DOHH2 (cell line): ENCODE measurements around the gene NBAS.

Experiments
- H3F3A ChIP-seq: fragments of 200-600 bp; sonication (generic), shearing (Covaris generic); 2 replicates; pipeline ENCODE4 v1.6.0; 2016; ENCODE audit warnings: antibody characterized with exemption, mild to moderate bottlenecking; ENCODE audit not compliant: control insufficient read depth, insufficient read depth
- H3K27ac ChIP-seq: fragments of 200-600 bp; sonication (generic); 2 replicates; pipeline ENCODE4 v1.5.1; 2014; ENCODE audit warnings: low read depth, mild to moderate bottlenecking, low read length, moderate library complexity
- H3K27me3 ChIP-seq: fragments of 200-600 bp; sonication (generic); 2 replicates; pipeline ENCODE4 v1.6.1; 2014; ENCODE audit warnings: mild to moderate bottlenecking, low read length, mixed read lengths; ENCODE audit not compliant: control insufficient read depth
- H3K36me3 ChIP-seq: fragments of 200-600 bp; sonication (generic); 2 replicates; pipeline ENCODE4 v1.6.1; 2014; ENCODE audit warnings: mild to moderate bottlenecking, low read length, moderate library complexity, mixed read lengths; ENCODE audit not compliant: control insufficient read depth
- H3K4me1 ChIP-seq: fragments of 200-600 bp; sonication (generic); 2 replicates; pipeline ENCODE4 v1.6.1; 2014; ENCODE audit warnings: mild to moderate bottlenecking, low read length, mixed read lengths; ENCODE audit not compliant: control insufficient read depth
- H3K4me2 ChIP-seq: fragments of 200-600 bp; sonication (generic); 2 replicates; pipeline ENCODE4 v1.6.0; 2014; ENCODE audit warnings: mild to moderate bottlenecking, low read length, moderate library complexity
- H3K4me3 ChIP-seq: fragments of 200-600 bp; sonication (generic); 2 replicates; pipeline ENCODE4 v1.5.1; 2014; ENCODE audit warnings: mild to moderate bottlenecking, low read length, mixed read lengths
- H3K79me2 ChIP-seq: fragments of 200-600 bp; sonication (generic); 2 replicates; pipeline ENCODE4 v1.6.1; 2014; ENCODE audit warnings: mild to moderate bottlenecking, low read length, mixed read lengths; ENCODE audit not compliant: control insufficient read depth
- H3K9me2 ChIP-seq: fragments of 200-600 bp; sonication (generic); replicated peaks from 2 replicates; pipeline ENCODE4 v1.6.1; 2014; ENCODE audit warnings: mild to moderate bottlenecking, low read length, mixed read lengths; ENCODE audit not compliant: control insufficient read depth
- H3K9me3 ChIP-seq: fragments of 200-600 bp; sonication (generic); 2 replicates; pipeline ENCODE4 v1.6.1; 2014; ENCODE audit warnings: antibody characterized with exemption, low read length, mixed read lengths; ENCODE audit not compliant: control insufficient read depth, insufficient read depth
- H4K20me1 ChIP-seq: fragments of 200-600 bp; sonication (generic); 2 replicates; pipeline ENCODE4 v1.6.0; 2014; ENCODE audit warnings: low read depth, mild to moderate bottlenecking, antibody characterized with exemption, low read length, moderate library complexity; ENCODE audit not compliant: control insufficient read depth, insufficient read depth
- CTCF ChIP-seq: fragments of 200-600 bp; sonication (generic); IDR thresholded peaks from one replicate; pipeline ENCODE4 v1.5.1; 2014; ENCODE audit warnings: antibody characterized with exemption, mild to moderate bottlenecking, low read depth, low read length; ENCODE audit not compliant: poor library complexity, severe bottlenecking
- EZH2phosphoT487 ChIP-seq: fragments of 200-600 bp; sonication (generic); IDR thresholded peaks from 2 replicates; pipeline ENCODE4 v1.6.1; 2017; ENCODE audit warnings: borderline replicate concordance, mild to moderate bottlenecking, antibody characterized with exemption, low read length, moderate library complexity, mixed read lengths

The NBAS gene

GRCh38 chr2:15181092-15181745 is 379.9 kb downstream of the NBAS start:
- no peak for TF ChIP-seq CTCF
- TF ChIP-seq EZH2phosphoT487, result no peak
- Histone ChIP-seq H3K79me2 (no peaks in the 10 kb centered on the region), H3K27ac (no peak overlapping the region), H3K27me3 (no peaks in the 10 kb centered on the region), H3F3A (no peaks in the 10 kb centered on the region), H3K36me3 (no peaks in the 10 kb centered on the region), H3K4me1 (no peaks in the 10 kb centered on the region), H3K9me3 (no peaks in the 10 kb centered on the region), H3K4me3 (no peak overlapping the region), H4K20me1 (no peaks in the 10 kb centered on the region), H3K4me2 (no peak overlapping the region), H3K9me2 (no peaks in the 10 kb centered on the region)

- no peak overlapping the region for H3K27ac ChIP-seq
- no peak overlapping the region for H3K4me2 ChIP-seq
- H4K20me1 ChIP-seq, result no peaks in the 10 kb centered on the region
- H3K36me3 ChIP-seq, result no peaks in the 10 kb centered on the region
- TF ChIP-seq CTCF (no peak), EZH2phosphoT487 (no peak)
- no peaks in the 10 kb centered on the region for H3K4me1 ChIP-seq
- no peak overlapping the region for H3K4me3 ChIP-seq
- no peaks in the 10 kb centered on the region for H3K79me2 ChIP-seq
- no peaks in the 10 kb centered on the region for H3K9me3 ChIP-seq
- no peaks in the 10 kb centered on the region for H3K27me3 ChIP-seq
- H3F3A ChIP-seq, result no peaks in the 10 kb centered on the region
- no peaks in the 10 kb centered on the region for H3K9me2 ChIP-seq
Observed at GRCh38 chr2:15180379-15180778, 380.8 kb downstream of the NBAS start.

- TF ChIP-seq EZH2phosphoT487 (no peak), CTCF (no peak)
- H3K9me2 ChIP-seq, result no peaks in the 10 kb centered on the region
- no peaks in the 10 kb centered on the region for H3K9me3 ChIP-seq
- no peaks in the 10 kb centered on the region for H3K36me3 ChIP-seq
- no peaks in the 10 kb centered on the region for H3K27me3 ChIP-seq
- H3K4me3 ChIP-seq, result no peak overlapping the region
- no peaks in the 10 kb centered on the region for H3K79me2 ChIP-seq
- no peak overlapping the region for H3K27ac ChIP-seq
- H3K4me1 ChIP-seq, result no peaks in the 10 kb centered on the region
- H4K20me1 ChIP-seq, result no peaks in the 10 kb centered on the region
- no peaks in the 10 kb centered on the region for H3F3A ChIP-seq
- H3K4me2 ChIP-seq, result no peak overlapping the region
Observed at GRCh38 chr2:15178946-15179345, 382.2 kb downstream of the NBAS start.

DNA sequence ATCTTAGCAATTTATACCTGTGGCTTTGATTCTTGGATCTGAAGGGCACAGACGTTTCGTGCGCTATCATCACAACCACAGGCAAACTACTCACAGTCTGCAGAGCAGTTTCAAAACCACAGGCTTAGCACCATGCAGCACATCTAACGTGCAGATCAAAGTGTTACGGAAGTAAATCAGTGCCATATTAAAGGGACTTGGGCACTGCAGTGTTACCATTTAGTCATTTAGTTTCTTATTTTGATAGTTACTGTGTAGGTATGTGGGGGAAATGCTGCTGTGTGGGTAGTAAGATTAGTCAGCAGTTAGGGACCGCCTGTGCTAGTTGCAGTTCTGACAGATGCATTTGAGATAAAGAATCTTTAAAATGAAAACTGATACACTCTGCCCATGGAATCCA is 384.0 kb downstream of the NBAS start:
- no peaks in the 10 kb centered on the region for H3K9me2 ChIP-seq
- H3K27me3 ChIP-seq, result no peaks in the 10 kb centered on the region
- H3K4me1 ChIP-seq, result no peaks in the 10 kb centered on the region
- H3K27ac ChIP-seq, result no peak overlapping the region
- no peaks in the 10 kb centered on the region for H3F3A ChIP-seq
- H3K4me3 ChIP-seq, result no peak overlapping the region
- no peaks in the 10 kb centered on the region for H3K9me3 ChIP-seq
- H3K4me2 ChIP-seq, result no peak overlapping the region
- no peaks in the 10 kb centered on the region for H4K20me1 ChIP-seq
- no peaks in the 10 kb centered on the region for H3K36me3 ChIP-seq
- no peaks in the 10 kb centered on the region for H3K79me2 ChIP-seq
- TF ChIP-seq CTCF, result no peak
- no peak for TF ChIP-seq EZH2phosphoT487
